HEK293 (cell line): ENCODE data around the gene EIF2A.

Experiments used
- CTCF ChIA-PET: fragments of 350-600 bp; formaldehyde crosslinking; extraction: SDS; loops from one replicate; lab custom pipeline; 2021; ENCODE audit warnings: antibody characterized with exemption; lab: Yijun Ruan, JAX
- POLR2A ChIA-PET: fragments of 300-600 bp; formaldehyde crosslinking; extraction: SDS; loops from one replicate; lab custom pipeline; 2020; ENCODE audit warnings: antibody characterized with exemption, inconsistent platforms; lab: Yijun Ruan, JAX
- H3K27ac ChIP-seq: fragments of 200-500 bp; sonication (Bioruptor generic); 2 replicates; pipeline ENCODE4 v1.5.1; 2014; ENCODE audit warnings: low read depth, low read length, control low read depth, inconsistent platforms; ENCODE audit errors: extremely low read depth
- H3K36me3 ChIP-seq, 2 experiments: fragments of 200-500 bp in 1 of 2; sonication (Bioruptor generic) in 1 of 2; 1 replicate in 1 of 2; 2 replicates in 1 of 2; pipeline ENCODE4 v1.5.1; 2014 to 2017; ENCODE audit warnings: inconsistent platforms in 2 of 2, low read length in 2 of 2; ENCODE audit not compliant: control insufficient read depth in 2 of 2, insufficient read depth in 1 of 2
- H3K4me1 ChIP-seq: fragments of 200-500 bp; sonication (Bioruptor generic); 2 replicates; pipeline ENCODE4 v1.5.1; 2014; ENCODE audit warnings: mild to moderate bottlenecking, low read length, inconsistent platforms; ENCODE audit not compliant: control insufficient read depth, insufficient read depth
- H3K4me3 ChIP-seq: 2 replicates; pipeline ENCODE4 v1.5.1; 2011; ENCODE audit warnings: low read depth, mild to moderate bottlenecking, control low read depth, low read length, moderate library complexity
- H3K9me3 ChIP-seq: fragments of 200-500 bp; sonication (Bioruptor generic); 2 replicates; pipeline ENCODE4 v1.5.1; 2014; ENCODE audit warnings: low read depth, low read length, inconsistent platforms; ENCODE audit not compliant: control insufficient read depth, insufficient read depth
- HIC1 ChIP-seq: fragments of 450-650 bp; formaldehyde crosslinking; IDR thresholded peaks from 2 replicates; pipeline ENCODE4 v1.5.1; 2016; ENCODE audit warnings: missing biosample characterization, missing genetic modification characterization
- IKZF3 ChIP-seq: fragments of 450-650 bp; IDR thresholded peaks from 2 replicates; pipeline ENCODE4 v1.5.0; 2018; ENCODE audit warnings: missing biosample characterization, mild to moderate bottlenecking, missing genetic modification characterization, moderate library complexity
- OSR2 ChIP-seq: fragments of 450-650 bp; formaldehyde crosslinking; IDR thresholded peaks from 2 replicates; pipeline ENCODE4 v1.5.1; 2016; ENCODE audit warnings: missing biosample characterization, missing genetic modification characterization
- OVOL3 ChIP-seq: fragments of 450-650 bp; formaldehyde crosslinking; IDR thresholded peaks from 2 replicates; pipeline ENCODE4 v1.5.1; 2016; ENCODE audit warnings: missing biosample characterization, missing genetic modification characterization
- RBAK ChIP-seq: fragments of 450-650 bp; formaldehyde crosslinking; IDR thresholded peaks from 2 replicates; pipeline ENCODE4 v1.5.1; 2016; ENCODE audit warnings: missing biosample characterization, missing genetic modification characterization
- SP7 ChIP-seq: fragments of 450-650 bp; formaldehyde crosslinking; IDR thresholded peaks from 2 replicates; pipeline ENCODE4 v1.5.1; 2016; ENCODE audit warnings: missing biosample characterization, missing genetic modification characterization
- ZNF121 ChIP-seq: fragments of 450-650 bp; formaldehyde crosslinking; IDR thresholded peaks from 2 replicates; pipeline ENCODE4 v1.5.1; 2016; ENCODE audit warnings: missing biosample characterization, missing genetic modification characterization
- ZNF138 ChIP-seq: fragments of 450-650 bp; formaldehyde crosslinking; IDR thresholded peaks from 2 replicates; pipeline ENCODE4 v1.5.1; 2016; ENCODE audit warnings: missing biosample characterization, missing genetic modification characterization, borderline replicate concordance
- ZNF140 ChIP-seq: fragments of 450-650 bp; formaldehyde crosslinking; IDR thresholded peaks from 2 replicates; pipeline ENCODE4 v1.5.1; 2016; ENCODE audit warnings: missing biosample characterization, missing genetic modification characterization
- ZNF174 ChIP-seq: fragments of 450-650 bp; formaldehyde crosslinking; IDR thresholded peaks from 2 replicates; pipeline ENCODE4 v1.5.0; 2017; ENCODE audit warnings: missing biosample characterization, mild to moderate bottlenecking, missing genetic modification characterization
- ZNF184 ChIP-seq: fragments of 450-650 bp; IDR thresholded peaks from 2 replicates; pipeline ENCODE4 v1.5.1; 2018; ENCODE audit warnings: missing biosample characterization, mild to moderate bottlenecking, missing genetic modification characterization
- ZNF2 ChIP-seq: fragments of 450-650 bp; formaldehyde crosslinking; IDR thresholded peaks from 2 replicates; pipeline ENCODE4 v1.5.1; 2016; ENCODE audit warnings: missing biosample characterization, missing genetic modification characterization
- ZNF211 ChIP-seq: fragments of 450-650 bp; formaldehyde crosslinking; IDR thresholded peaks from 2 replicates; pipeline ENCODE4 v1.5.1; 2016; ENCODE audit warnings: low read depth, missing biosample characterization, missing genetic modification characterization
- ZNF350 ChIP-seq: fragments of 450-650 bp; formaldehyde crosslinking; IDR thresholded peaks from 2 replicates; pipeline ENCODE4 v1.5.0; 2017; ENCODE audit warnings: missing biosample characterization, mild to moderate bottlenecking, missing genetic modification characterization
- ZNF394 ChIP-seq: fragments of 450-650 bp; formaldehyde crosslinking; IDR thresholded peaks from 2 replicates; pipeline ENCODE4 v1.5.1; 2016; ENCODE audit warnings: missing biosample characterization, missing genetic modification characterization, mild to moderate bottlenecking, moderate library complexity, borderline replicate concordance
- ZNF398 ChIP-seq: fragments of 450-650 bp; formaldehyde crosslinking; IDR thresholded peaks from 2 replicates; pipeline ENCODE4 v1.5.1; 2017; ENCODE audit warnings: missing biosample characterization, missing genetic modification characterization
- ZNF501 ChIP-seq: fragments of 450-650 bp; formaldehyde crosslinking; IDR thresholded peaks from 2 replicates; pipeline ENCODE4 v1.5.1; 2016; ENCODE audit warnings: missing biosample characterization, missing genetic modification characterization
- ZNF571 ChIP-seq: fragments of 450-650 bp; formaldehyde crosslinking; IDR thresholded peaks from 2 replicates; pipeline ENCODE4 v1.5.0; 2017; ENCODE audit warnings: missing biosample characterization, missing genetic modification characterization
- ZNF600 ChIP-seq: fragments of 450-650 bp; formaldehyde crosslinking; IDR thresholded peaks from 2 replicates; pipeline ENCODE4 v1.5.1; 2016; ENCODE audit warnings: missing biosample characterization, missing genetic modification characterization
- ZNF843 ChIP-seq: fragments of 450-650 bp; formaldehyde crosslinking; IDR thresholded peaks from 2 replicates; pipeline ENCODE4 v1.5.1; 2016; ENCODE audit warnings: missing biosample characterization, missing genetic modification characterization
- TF ChIP-seq, protein P1 (sequence below): fragments of 450-650 bp; formaldehyde crosslinking; IDR thresholded peaks from 2 replicates; pipeline ENCODE4 v1.5.1; 2016; ENCODE audit warnings: missing biosample characterization, missing genetic modification characterization, borderline replicate concordance
- TF ChIP-seq, protein P2 (sequence below): fragments of 450-650 bp; formaldehyde crosslinking; IDR thresholded peaks from 2 replicates; pipeline ENCODE4 v1.5.1; 2016; ENCODE audit warnings: missing biosample characterization, missing genetic modification characterization, borderline replicate concordance
- TF ChIP-seq, protein P3 (sequence below): fragments of 450-650 bp; formaldehyde crosslinking; IDR thresholded peaks from 2 replicates; pipeline ENCODE4 v1.5.1; 2016; ENCODE audit warnings: missing biosample characterization, missing genetic modification characterization, low read depth

Gene EIF2A

DNA sequence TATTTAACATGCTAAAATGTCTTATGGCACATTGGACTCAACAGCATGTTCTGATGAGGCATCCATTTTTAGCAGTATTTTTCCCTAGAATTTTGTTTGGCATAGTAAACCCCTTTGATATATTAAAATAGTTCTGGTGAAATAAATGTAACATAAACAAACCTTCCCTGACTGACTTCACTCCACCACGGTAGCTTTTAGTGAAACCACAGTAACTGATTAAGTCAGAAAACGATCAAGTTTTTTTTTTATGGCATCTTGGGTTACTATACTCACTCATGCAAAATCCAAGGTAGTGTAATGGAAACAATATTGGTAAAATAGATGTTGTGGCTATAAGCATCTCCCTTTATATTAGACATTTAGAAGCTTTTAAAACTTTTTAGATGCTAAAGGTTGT is 3.1 kb upstream of the EIF2A start (continued):
- TF ChIP-seq, protein P1, sequence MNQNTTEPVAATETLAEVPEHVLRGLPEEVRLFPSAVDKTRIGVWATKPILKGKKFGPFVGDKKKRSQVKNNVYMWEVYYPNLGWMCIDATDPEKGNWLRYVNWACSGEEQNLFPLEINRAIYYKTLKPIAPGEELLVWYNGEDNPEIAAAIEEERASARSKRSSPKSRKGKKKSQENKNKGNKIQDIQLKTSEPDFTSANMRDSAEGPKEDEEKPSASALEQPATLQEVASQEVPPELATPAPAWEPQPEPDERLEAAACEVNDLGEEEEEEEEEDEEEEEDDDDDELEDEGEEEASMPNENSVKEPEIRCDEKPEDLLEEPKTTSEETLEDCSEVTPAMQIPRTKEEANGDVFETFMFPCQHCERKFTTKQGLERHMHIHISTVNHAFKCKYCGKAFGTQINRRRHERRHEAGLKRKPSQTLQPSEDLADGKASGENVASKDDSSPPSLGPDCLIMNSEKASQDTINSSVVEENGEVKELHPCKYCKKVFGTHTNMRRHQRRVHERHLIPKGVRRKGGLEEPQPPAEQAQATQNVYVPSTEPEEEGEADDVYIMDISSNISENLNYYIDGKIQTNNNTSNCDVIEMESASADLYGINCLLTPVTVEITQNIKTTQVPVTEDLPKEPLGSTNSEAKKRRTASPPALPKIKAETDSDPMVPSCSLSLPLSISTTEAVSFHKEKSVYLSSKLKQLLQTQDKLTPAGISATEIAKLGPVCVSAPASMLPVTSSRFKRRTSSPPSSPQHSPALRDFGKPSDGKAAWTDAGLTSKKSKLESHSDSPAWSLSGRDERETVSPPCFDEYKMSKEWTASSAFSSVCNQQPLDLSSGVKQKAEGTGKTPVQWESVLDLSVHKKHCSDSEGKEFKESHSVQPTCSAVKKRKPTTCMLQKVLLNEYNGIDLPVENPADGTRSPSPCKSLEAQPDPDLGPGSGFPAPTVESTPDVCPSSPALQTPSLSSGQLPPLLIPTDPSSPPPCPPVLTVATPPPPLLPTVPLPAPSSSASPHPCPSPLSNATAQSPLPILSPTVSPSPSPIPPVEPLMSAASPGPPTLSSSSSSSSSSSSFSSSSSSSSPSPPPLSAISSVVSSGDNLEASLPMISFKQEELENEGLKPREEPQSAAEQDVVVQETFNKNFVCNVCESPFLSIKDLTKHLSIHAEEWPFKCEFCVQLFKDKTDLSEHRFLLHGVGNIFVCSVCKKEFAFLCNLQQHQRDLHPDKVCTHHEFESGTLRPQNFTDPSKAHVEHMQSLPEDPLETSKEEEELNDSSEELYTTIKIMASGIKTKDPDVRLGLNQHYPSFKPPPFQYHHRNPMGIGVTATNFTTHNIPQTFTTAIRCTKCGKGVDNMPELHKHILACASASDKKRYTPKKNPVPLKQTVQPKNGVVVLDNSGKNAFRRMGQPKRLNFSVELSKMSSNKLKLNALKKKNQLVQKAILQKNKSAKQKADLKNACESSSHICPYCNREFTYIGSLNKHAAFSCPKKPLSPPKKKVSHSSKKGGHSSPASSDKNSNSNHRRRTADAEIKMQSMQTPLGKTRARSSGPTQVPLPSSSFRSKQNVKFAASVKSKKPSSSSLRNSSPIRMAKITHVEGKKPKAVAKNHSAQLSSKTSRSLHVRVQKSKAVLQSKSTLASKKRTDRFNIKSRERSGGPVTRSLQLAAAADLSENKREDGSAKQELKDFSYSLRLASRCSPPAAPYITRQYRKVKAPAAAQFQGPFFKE = no peak
- TF ChIP-seq ZNF138 (tag by site-specific recombination) (no peak), ZNF211 (tag by site-specific recombination) (no peak), ZNF350 (tag by site-specific recombination) (no peak), HIC1 (tag by site-specific recombination) (no peak)
- TF ChIP-seq, all 188 proteins: peak for 0

DNA sequence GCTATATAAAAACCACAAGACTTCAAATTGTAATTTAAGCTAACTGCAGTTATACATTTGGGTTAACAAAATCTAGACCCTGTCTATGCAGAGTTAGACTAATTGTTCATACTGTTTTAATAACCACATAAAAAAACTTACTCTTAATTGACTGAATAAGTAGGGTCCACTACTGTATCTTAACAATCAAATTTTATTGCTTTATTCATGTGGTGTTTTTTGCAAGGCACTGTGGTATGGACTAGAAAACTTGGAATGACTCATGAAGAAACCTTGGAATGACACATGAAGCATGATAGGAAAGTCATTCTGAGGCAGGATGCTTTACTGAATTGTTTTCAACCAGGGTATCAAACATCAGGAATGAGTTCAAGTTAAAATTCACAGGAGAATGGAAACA is 2.5 kb upstream of the EIF2A start:
- H3K4me1 ChIP-seq = peaks cover 14% of the 10 kb centered on the region; the same call in 1 of the 2 replicates
- H3K4me3 ChIP-seq = no peak overlapping the region
- ChIA-PET POLR2A (interaction anchor here (1.1 kb wide), 1 partner anchor 59 kb away, joined by 6 read pairs; the partner anchor contains the start of gene SELENOT), CTCF (interaction anchor here (1.6 kb wide), 1 partner anchor 16 kb away, joined by 3 read pairs; no protein-coding TSS in a partner anchor)
- no peaks in the 10 kb centered on the region for H3K9me3 ChIP-seq
- H3K36me3 ChIP-seq = peaks cover 0 to 35% of the 10 kb centered on the region in 2 experiments; a peak in 1 of 3 replicates
- no peak overlapping the region for H3K27ac ChIP-seq
- TF ChIP-seq ZNF843 (tag by site-specific recombination) = 0 out of 2 replicates have a peak, but pooled peaks have one; percentile 47
- TF ChIP-seq ZNF571 (tag by site-specific recombination) = no peak
- no peak for TF ChIP-seq ZNF398 (tag by site-specific recombination)
- peak; percentile 50; the same call in 1 of the 2 replicates for TF ChIP-seq IKZF3
- no peak for TF ChIP-seq RBAK
- no peak for TF ChIP-seq ZNF184 (tag by site-specific recombination)
- TF ChIP-seq, protein P2, sequence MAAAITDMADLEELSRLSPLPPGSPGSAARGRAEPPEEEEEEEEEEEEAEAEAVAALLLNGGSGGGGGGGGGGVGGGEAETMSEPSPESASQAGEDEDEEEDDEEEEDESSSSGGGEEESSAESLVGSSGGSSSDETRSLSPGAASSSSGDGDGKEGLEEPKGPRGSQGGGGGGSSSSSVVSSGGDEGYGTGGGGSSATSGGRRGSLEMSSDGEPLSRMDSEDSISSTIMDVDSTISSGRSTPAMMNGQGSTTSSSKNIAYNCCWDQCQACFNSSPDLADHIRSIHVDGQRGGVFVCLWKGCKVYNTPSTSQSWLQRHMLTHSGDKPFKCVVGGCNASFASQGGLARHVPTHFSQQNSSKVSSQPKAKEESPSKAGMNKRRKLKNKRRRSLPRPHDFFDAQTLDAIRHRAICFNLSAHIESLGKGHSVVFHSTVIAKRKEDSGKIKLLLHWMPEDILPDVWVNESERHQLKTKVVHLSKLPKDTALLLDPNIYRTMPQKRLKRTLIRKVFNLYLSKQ (tag by site-specific recombination) = no peak
- TF ChIP-seq ZNF600 (tag by site-specific recombination) = peak; percentile 79
- no peak for TF ChIP-seq ZNF138 (tag by site-specific recombination)
- TF ChIP-seq ZNF174 = no peak
- TF ChIP-seq ZNF501 (tag by site-specific recombination) = no peak
- no peak for TF ChIP-seq ZNF394 (tag by site-specific recombination)
- TF ChIP-seq ZNF140 = no peak
- TF ChIP-seq ZNF2 (tag by site-specific recombination) = peak; percentile 59; the same call in 1 of the 2 replicates
- no peak for TF ChIP-seq ZNF121
- TF ChIP-seq, protein P3, sequence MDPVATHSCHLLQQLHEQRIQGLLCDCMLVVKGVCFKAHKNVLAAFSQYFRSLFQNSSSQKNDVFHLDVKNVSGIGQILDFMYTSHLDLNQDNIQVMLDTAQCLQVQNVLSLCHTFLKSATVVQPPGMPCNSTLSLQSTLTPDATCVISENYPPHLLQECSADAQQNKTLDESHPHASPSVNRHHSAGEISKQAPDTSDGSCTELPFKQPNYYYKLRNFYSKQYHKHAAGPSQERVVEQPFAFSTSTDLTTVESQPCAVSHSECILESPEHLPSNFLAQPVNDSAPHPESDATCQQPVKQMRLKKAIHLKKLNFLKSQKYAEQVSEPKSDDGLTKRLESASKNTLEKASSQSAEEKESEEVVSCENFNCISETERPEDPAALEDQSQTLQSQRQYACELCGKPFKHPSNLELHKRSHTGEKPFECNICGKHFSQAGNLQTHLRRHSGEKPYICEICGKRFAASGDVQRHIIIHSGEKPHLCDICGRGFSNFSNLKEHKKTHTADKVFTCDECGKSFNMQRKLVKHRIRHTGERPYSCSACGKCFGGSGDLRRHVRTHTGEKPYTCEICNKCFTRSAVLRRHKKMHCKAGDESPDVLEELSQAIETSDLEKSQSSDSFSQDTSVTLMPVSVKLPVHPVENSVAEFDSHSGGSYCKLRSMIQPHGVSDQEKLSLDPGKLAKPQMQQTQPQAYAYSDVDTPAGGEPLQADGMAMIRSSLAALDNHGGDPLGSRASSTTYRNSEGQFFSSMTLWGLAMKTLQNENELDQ (tag by site-specific recombination) = no peak
- TF ChIP-seq OVOL3 (tag by site-specific recombination) = 0 out of 2 replicates have a peak, but pooled peaks have one; percentile 7
- TF ChIP-seq OSR2 (tag by site-specific recombination) = 0 out of 2 replicates have a peak, but pooled peaks have one; percentile 21
- TF ChIP-seq SP7 (tag by site-specific recombination) = peak; percentile 41; the same call in 1 of the 2 replicates
